ENCODE results near the gene CLEC20A.
A peak's percentile ranks its signal among the peaks of the same experiment; 100 is the strongest.
"Not testable (repeated sequence)": the region's sequence is repeated elsewhere in the genome, so short reads cannot be mapped to it uniquely, and the experiment has no call there.

CLEC20A gene

DNA sequence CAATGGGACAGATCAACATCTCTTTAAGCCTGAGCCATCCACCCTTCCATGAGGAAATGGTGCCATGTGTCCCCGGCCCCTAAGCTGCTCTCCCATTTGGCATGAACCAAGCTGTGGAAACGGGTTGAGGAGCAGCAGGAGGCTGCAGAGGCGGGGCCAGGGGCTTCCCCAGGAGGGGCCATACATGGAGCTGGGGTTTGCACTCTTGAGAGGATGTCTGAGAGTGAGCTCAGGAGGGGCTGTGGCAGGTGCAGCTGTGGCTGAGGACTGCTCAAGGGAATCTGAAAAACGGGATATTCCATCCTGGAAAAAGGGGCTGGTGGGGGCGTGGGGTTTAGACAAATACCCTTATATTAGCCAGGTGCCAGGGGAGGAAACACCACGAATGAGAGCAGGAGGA lies 7.1 kb upstream of the CLEC20A start:
- Histone ChIP-seq H3K4me3 (ENCODE audit: low read depth, low read length) (no peak overlapping the region), H3K27me3 (no peaks in the 10 kb centered on the region), H3K36me3 (no peaks in the 10 kb centered on the region), H3K9me3 (no peaks in the 10 kb centered on the region), H3K4me1 (no peaks in the 10 kb centered on the region)
- TF ChIP-seq CTCF (IDR thresholded peaks at IDR 0.05; ENCODE audit: low read depth, low read length), result no peak
- DNase-seq, result no peak

- H3K9me3 ChIP-seq; H3K4me3 ChIP-seq (ENCODE audit: low read depth, low read length); H3K27me3 ChIP-seq; DNase-seq; H3K4me1 ChIP-seq; H3K36me3 ChIP-seq: not testable (repeated sequence)
These were observed 6.6 kb upstream of the CLEC20A start for GRCh38 chr1:178503316-178503715.

DNA sequence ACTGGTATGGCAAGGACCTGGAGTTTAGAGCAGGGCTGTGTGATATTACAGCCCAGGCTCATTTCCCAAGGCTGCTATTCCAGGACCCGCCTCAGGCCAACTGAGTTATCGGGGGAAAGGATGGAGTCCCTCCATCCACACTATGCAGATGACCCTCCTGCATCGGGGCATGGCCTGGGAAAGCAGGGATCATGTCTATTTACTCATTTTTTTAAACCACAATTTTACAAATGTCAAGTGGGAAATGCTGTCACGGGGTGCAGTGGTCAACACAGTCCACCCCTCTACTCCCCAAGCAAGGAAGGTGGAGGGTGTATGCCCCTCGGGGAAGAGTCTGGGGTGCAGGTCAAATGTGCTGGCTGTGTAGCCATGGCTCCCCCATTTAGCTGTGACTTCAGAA lies 6.1 kb upstream of the CLEC20A start:
- no peaks in the 10 kb centered on the region for H3K36me3 ChIP-seq

GRCh38 chr1:178502330-178502714 lies 5.6 kb upstream of the CLEC20A start:
- H3K36me3 ChIP-seq, result no peaks in the 10 kb centered on the region
- no peak overlapping the region for H3K4me3 ChIP-seq (ENCODE audit: low read depth, low read length)
- H3K9me3 ChIP-seq, result no peaks in the 10 kb centered on the region
- DNase-seq, result no peak
- no peaks in the 10 kb centered on the region for H3K27me3 ChIP-seq
- H3K4me1 ChIP-seq, result no peaks in the 10 kb centered on the region
- no peak for TF ChIP-seq CTCF (IDR thresholded peaks at IDR 0.05; ENCODE audit: low read depth, low read length)

More for the DNA sequence above, 6.1 kb upstream of the CLEC20A start:
- Histone ChIP-seq H3K4me3 (ENCODE audit: low read depth, low read length) (no peak overlapping the region), H3K9me3 (no peaks in the 10 kb centered on the region), H3K4me1 (no peaks in the 10 kb centered on the region), H3K27me3 (no peaks in the 10 kb centered on the region)
- TF ChIP-seq CTCF (IDR thresholded peaks at IDR 0.05; ENCODE audit: low read depth, low read length), result no peak
- no peak for DNase-seq

GRCh38 chr1:178501705-178502329 lies 5.1 kb upstream of the CLEC20A start:
- DNase-seq, result peak; percentile 80
- Histone ChIP-seq H3K4me3 (ENCODE audit: low read depth, low read length) (no peak overlapping the region), H3K4me1 (no peaks in the 10 kb centered on the region), H3K36me3 (no peaks in the 10 kb centered on the region), H3K9me3 (no peaks in the 10 kb centered on the region), H3K27me3 (no peaks in the 10 kb centered on the region)
- peak; percentile 93 for TF ChIP-seq CTCF (IDR thresholded peaks at IDR 0.05; ENCODE audit: low read depth, low read length)

- no peak for TF ChIP-seq CTCF (IDR thresholded peaks at IDR 0.05; ENCODE audit: low read depth, low read length)
- H3K4me1 ChIP-seq, result no peaks in the 10 kb centered on the region
- no peaks in the 10 kb centered on the region for H3K9me3 ChIP-seq
- no peak for DNase-seq
- H3K36me3 ChIP-seq, result no peaks in the 10 kb centered on the region
- no peaks in the 10 kb centered on the region for H3K27me3 ChIP-seq
- H3K4me3 ChIP-seq (ENCODE audit: low read depth, low read length), result no peak overlapping the region
These were observed 4.3 kb upstream of the CLEC20A start for GRCh38 chr1:178500936-178501554.
